SK-N-SH treated with all-trans-retinoic acid at 6 μM for 48 hours (cell line): ENCODE results near the gene DNAJC3.

Source experiments
- ATAC-seq: fragments of 200-7000 bp; cut with Tn5 transposase; 3 replicates; pipeline ENCODE4 v1.9.1; 2020; ENCODE audit warnings: mild to moderate bottlenecking, moderate library complexity
- ARNTL ChIP-seq: fragments of 450-650 bp; formaldehyde crosslinking; IDR thresholded peaks from 2 replicates; pipeline ENCODE4 v1.5.0; 2020; ENCODE audit warnings: low read depth, mild to moderate bottlenecking, moderate library complexity, borderline replicate concordance
- BACH2 ChIP-seq: fragments of 250-450 bp; sonication (Bioruptor Pico); IDR thresholded peaks from 2 replicates; pipeline ENCODE4 v1.9.0; 2021; ENCODE audit warnings: mild to moderate bottlenecking, borderline replicate concordance
- CSDC2 ChIP-seq: fragments of 250-450 bp; sonication (Bioruptor Pico); IDR thresholded peaks from 2 replicates; pipeline ENCODE4 v1.5.0; 2020; ENCODE audit warnings: mild to moderate bottlenecking, moderate library complexity
- ESRRG ChIP-seq: fragments of 250-450 bp; sonication (Bioruptor Pico); IDR thresholded peaks from 2 replicates; pipeline ENCODE4 v1.6.1; 2021; ENCODE audit warnings: mild to moderate bottlenecking
- GLIS3 ChIP-seq: fragments of 250-450 bp; sonication (Bioruptor Pico); IDR thresholded peaks from 2 replicates; pipeline ENCODE4 v1.5.0; 2020; ENCODE audit warnings: mild to moderate bottlenecking, moderate library complexity
- ISL1 ChIP-seq: fragments of 250-450 bp; sonication (Bioruptor Pico); IDR thresholded peaks from 2 replicates; pipeline ENCODE4 v2.1.2; 2022; ENCODE audit warnings: mild to moderate bottlenecking, moderate library complexity
- OSR1 ChIP-seq: fragments of 250-450 bp; sonication (Bioruptor Pico); IDR thresholded peaks from 2 replicates; pipeline ENCODE4 v1.8.0; 2022; ENCODE audit warnings: moderate library complexity, mild to moderate bottlenecking, inconsistent platforms
- PPARA ChIP-seq: fragments of 250-450 bp; sonication (Bioruptor Pico); IDR thresholded peaks from 2 replicates; pipeline ENCODE4 v1.5.0; 2020; ENCODE audit warnings: mild to moderate bottlenecking, borderline replicate concordance
- RARB ChIP-seq: fragments of 250-450 bp; sonication (Bioruptor Pico); IDR thresholded peaks from 2 replicates; pipeline ENCODE4 v1.8.0; 2021; ENCODE audit warnings: mild to moderate bottlenecking, moderate library complexity
- TCF4 ChIP-seq: fragments of 250-450 bp; sonication (Bioruptor Pico); IDR thresholded peaks from 2 replicates; pipeline ENCODE4 v1.8.0; 2021; ENCODE audit warnings: mild to moderate bottlenecking, moderate library complexity, borderline replicate concordance
- TOX ChIP-seq: fragments of 250-450 bp; sonication (Bioruptor Pico); IDR thresholded peaks from 2 replicates; pipeline ENCODE4 v1.8.0; 2021; ENCODE audit warnings: mild to moderate bottlenecking, moderate library complexity, borderline replicate concordance
- ZC3H10 ChIP-seq: fragments of 250-450 bp; sonication (Bioruptor Pico); IDR thresholded peaks from 2 replicates; pipeline ENCODE4 v1.5.1; 2021; ENCODE audit warnings: mild to moderate bottlenecking, moderate library complexity
- ZFP30 ChIP-seq: fragments of 450-650 bp; formaldehyde crosslinking; IDR thresholded peaks from 2 replicates; pipeline ENCODE4 v1.5.0; 2022; ENCODE audit warnings: mild to moderate bottlenecking, moderate library complexity
- ZNF565 ChIP-seq: fragments of 450-650 bp; formaldehyde crosslinking; conservative IDR thresholded peaks from 2 replicates; pipeline ENCODE4 v1.5.0; 2020; ENCODE audit warnings: low read depth, mild to moderate bottlenecking, moderate library complexity
- ZNF70 ChIP-seq: fragments of 450-650 bp; formaldehyde crosslinking; IDR thresholded peaks from 2 replicates; pipeline ENCODE4 v1.5.0; 2020; ENCODE audit warnings: mild to moderate bottlenecking, moderate library complexity
- TF ChIP-seq, protein P1 (sequence below): fragments of 250-450 bp; sonication (Bioruptor Pico); IDR thresholded peaks from 2 replicates; pipeline ENCODE4 v1.5.1; 2020; ENCODE audit warnings: low read depth, mild to moderate bottlenecking, moderate library complexity
- TF ChIP-seq, protein P2 (sequence below): fragments of 250-450 bp; sonication (Bioruptor Pico); IDR thresholded peaks from 2 replicates; pipeline ENCODE4 v1.5.1; 2021; ENCODE audit warnings: mild to moderate bottlenecking, moderate library complexity
- TF ChIP-seq, protein P3 (sequence below): fragments of 250-450 bp; sonication (Bioruptor Pico); IDR thresholded peaks from 2 replicates; pipeline ENCODE4 v1.8.0; 2020; ENCODE audit warnings: mild to moderate bottlenecking, moderate library complexity, borderline replicate concordance
- TF ChIP-seq, protein P4 (sequence below): fragments of 250-450 bp; sonication (Bioruptor Pico); IDR thresholded peaks from 2 replicates; pipeline ENCODE4 v1.5.0; 2020; ENCODE audit warnings: mild to moderate bottlenecking, moderate library complexity
- TF ChIP-seq, protein P5 (sequence below): fragments of 250-450 bp; sonication (Bioruptor Pico); IDR thresholded peaks from 2 replicates; pipeline ENCODE4 v1.8.0; 2021; ENCODE audit warnings: low read depth, mild to moderate bottlenecking, moderate library complexity, borderline replicate concordance

DNAJC3 gene

DNA sequence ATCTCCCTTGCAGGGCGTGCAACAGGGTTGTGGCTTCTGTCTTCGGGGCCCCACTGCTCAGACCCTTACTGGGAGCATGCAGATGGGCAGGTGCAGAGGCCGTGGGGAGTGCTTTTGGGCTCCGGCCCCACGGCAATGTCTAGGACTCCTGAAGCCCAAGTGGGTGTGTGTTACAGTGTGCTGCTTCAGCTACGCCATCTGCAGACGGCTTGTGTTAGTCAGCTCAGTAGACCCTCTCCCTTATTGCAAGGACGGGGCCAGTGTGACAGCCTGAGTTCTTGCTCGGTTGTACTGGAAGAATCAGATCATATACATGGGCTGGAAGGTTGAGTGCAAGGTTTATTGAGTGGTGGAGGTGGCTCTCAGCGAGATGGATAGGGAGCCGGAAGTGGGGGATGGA lies 39.3 kb downstream of the DNAJC3 start:
- TF ChIP-seq, protein P1, sequence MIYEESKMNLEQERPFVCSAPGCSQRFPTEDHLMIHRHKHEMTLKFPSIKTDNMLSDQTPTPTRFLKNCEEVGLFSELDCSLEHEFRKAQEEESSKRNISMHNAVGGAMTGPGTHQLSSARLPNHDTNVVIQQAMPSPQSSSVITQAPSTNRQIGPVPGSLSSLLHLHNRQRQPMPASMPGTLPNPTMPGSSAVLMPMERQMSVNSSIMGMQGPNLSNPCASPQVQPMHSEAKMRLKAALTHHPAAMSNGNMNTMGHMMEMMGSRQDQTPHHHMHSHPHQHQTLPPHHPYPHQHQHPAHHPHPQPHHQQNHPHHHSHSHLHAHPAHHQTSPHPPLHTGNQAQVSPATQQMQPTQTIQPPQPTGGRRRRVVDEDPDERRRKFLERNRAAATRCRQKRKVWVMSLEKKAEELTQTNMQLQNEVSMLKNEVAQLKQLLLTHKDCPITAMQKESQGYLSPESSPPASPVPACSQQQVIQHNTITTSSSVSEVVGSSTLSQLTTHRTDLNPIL: no peak
- TF ChIP-seq, protein P2, sequence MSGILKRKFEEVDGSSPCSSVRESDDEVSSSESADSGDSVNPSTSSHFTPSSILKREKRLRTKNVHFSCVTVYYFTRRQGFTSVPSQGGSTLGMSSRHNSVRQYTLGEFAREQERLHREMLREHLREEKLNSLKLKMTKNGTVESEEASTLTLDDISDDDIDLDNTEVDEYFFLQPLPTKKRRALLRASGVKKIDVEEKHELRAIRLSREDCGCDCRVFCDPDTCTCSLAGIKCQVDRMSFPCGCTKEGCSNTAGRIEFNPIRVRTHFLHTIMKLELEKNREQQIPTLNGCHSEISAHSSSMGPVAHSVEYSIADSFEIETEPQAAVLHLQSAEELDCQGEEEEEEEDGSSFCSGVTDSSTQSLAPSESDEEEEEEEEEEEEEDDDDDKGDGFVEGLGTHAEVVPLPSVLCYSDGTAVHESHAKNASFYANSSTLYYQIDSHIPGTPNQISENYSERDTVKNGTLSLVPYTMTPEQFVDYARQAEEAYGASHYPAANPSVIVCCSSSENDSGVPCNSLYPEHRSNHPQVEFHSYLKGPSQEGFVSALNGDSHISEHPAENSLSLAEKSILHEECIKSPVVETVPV (CRISPR knock-in tag): no peak
- no peak for TF ChIP-seq ZFP30 (CRISPR knock-in tag)
- no peak for TF ChIP-seq ZNF565
- no peak for TF ChIP-seq ESRRG (CRISPR knock-in tag)
- TF ChIP-seq CSDC2 (CRISPR knock-in tag): no peak
- no peak for TF ChIP-seq GLIS3
- TF ChIP-seq, protein P3, sequence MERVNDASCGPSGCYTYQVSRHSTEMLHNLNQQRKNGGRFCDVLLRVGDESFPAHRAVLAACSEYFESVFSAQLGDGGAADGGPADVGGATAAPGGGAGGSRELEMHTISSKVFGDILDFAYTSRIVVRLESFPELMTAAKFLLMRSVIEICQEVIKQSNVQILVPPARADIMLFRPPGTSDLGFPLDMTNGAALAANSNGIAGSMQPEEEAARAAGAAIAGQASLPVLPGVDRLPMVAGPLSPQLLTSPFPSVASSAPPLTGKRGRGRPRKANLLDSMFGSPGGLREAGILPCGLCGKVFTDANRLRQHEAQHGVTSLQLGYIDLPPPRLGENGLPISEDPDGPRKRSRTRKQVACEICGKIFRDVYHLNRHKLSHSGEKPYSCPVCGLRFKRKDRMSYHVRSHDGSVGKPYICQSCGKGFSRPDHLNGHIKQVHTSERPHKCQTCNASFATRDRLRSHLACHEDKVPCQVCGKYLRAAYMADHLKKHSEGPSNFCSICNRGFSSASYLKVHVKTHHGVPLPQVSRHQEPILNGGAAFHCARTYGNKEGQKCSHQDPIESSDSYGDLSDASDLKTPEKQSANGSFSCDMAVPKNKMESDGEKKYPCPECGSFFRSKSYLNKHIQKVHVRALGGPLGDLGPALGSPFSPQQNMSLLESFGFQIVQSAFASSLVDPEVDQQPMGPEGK: no peak
- no peak for TF ChIP-seq TCF4
- no peak for TF ChIP-seq RARB (CRISPR knock-in tag)
- TF ChIP-seq ZNF70 (CRISPR knock-in tag): no peak
- no peak for ATAC-seq

DNA sequence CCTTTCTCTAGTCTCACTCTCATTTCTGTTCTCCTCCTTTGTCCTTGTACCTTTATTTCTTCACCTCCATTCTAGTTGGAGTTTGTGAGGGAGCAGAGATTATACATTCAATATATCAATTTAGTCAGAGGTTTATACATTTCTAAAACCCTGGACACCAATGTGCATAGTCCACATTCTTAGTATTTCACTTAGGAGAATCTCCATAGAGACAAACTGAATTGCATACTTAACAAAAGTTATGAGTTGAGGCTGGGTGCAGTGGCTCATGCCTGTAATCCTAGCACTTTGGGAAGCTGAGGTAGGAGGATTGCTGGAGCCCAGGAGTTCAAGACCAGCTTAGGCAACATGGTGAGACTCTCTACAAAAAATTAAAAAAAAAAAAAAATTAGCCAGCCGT lies 45.3 kb downstream of the DNAJC3 start:
- TF ChIP-seq GLIS3: no peak
- TF ChIP-seq, protein P4, sequence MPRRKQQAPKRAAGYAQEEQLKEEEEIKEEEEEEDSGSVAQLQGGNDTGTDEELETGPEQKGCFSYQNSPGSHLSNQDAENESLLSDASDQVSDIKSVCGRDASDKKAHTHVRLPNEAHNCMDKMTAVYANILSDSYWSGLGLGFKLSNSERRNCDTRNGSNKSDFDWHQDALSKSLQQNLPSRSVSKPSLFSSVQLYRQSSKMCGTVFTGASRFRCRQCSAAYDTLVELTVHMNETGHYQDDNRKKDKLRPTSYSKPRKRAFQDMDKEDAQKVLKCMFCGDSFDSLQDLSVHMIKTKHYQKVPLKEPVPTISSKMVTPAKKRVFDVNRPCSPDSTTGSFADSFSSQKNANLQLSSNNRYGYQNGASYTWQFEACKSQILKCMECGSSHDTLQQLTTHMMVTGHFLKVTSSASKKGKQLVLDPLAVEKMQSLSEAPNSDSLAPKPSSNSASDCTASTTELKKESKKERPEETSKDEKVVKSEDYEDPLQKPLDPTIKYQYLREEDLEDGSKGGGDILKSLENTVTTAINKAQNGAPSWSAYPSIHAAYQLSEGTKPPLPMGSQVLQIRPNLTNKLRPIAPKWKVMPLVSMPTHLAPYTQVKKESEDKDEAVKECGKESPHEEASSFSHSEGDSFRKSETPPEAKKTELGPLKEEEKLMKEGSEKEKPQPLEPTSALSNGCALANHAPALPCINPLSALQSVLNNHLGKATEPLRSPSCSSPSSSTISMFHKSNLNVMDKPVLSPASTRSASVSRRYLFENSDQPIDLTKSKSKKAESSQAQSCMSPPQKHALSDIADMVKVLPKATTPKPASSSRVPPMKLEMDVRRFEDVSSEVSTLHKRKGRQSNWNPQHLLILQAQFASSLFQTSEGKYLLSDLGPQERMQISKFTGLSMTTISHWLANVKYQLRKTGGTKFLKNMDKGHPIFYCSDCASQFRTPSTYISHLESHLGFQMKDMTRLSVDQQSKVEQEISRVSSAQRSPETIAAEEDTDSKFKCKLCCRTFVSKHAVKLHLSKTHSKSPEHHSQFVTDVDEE: no peak
- ATAC-seq: no peak

DNA sequence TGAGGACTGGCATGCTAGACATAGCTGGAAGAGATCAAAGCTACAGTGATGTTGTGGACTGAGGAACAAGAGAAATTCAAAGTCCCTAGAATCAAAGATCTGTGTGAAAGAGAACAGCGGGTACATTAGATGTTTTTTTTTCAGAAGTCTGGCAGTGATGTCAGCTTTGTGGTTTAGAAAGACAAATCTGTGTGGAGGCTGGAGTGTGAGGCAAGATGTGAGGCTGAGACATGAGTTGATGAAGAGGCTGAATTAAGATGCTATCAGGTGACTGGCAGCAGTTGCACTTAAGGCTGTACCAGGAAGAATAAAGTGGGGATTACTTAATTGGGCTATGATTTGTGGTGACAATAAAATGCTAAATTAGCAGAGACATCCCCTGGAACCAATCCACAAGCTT lies 46.5 kb downstream of the DNAJC3 start:
- no peak for ATAC-seq

More for the DNA sequence above, 46.5 kb downstream of the DNAJC3 start:
- TF ChIP-seq RARB (CRISPR knock-in tag): no peak
- TF ChIP-seq, protein P3: no peak
- TF ChIP-seq, protein P5, sequence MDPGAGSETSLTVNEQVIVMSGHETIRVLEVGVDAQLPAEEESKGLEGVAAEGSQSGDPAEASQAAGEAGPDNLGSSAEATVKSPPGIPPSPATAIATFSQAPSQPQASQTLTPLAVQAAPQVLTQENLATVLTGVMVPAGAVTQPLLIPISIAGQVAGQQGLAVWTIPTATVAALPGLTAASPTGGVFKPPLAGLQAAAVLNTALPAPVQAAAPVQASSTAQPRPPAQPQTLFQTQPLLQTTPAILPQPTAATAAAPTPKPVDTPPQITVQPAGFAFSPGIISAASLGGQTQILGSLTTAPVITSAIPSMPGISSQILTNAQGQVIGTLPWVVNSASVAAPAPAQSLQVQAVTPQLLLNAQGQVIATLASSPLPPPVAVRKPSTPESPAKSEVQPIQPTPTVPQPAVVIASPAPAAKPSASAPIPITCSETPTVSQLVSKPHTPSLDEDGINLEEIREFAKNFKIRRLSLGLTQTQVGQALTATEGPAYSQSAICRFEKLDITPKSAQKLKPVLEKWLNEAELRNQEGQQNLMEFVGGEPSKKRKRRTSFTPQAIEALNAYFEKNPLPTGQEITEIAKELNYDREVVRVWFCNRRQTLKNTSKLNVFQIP: no peak
- no peak for TF ChIP-seq BACH2 (CRISPR knock-in tag)
- no peak for TF ChIP-seq ZC3H10 (CRISPR knock-in tag)
- TF ChIP-seq CSDC2 (CRISPR knock-in tag): no peak
- no peak for TF ChIP-seq ZNF565
- no peak for TF ChIP-seq ESRRG (CRISPR knock-in tag)
- TF ChIP-seq, protein P2 (CRISPR knock-in tag): no peak
- no peak for TF ChIP-seq TOX
- no peak for TF ChIP-seq TCF4
- TF ChIP-seq, protein P4: no peak
- no peak for TF ChIP-seq OSR1 (CRISPR knock-in tag)
- no peak for TF ChIP-seq PPARA (CRISPR knock-in tag)
- TF ChIP-seq ARNTL (CRISPR knock-in tag): no peak
- no peak for TF ChIP-seq ISL1 (CRISPR knock-in tag)
- TF ChIP-seq, all 23 proteins: peak for 0
